NCI-H345 treated with DMSO at 0.1 percent for 48 hours (cell line): ENCODE data around the gene TOMM5.

Source experiments
- DNase-seq: peaks from one replicate; lab custom pipeline; 2025; ENCODE audit not compliant: unreplicated experiment; lab: John Stamatoyannopoulos, UW

Gene TOMM5

DNA sequence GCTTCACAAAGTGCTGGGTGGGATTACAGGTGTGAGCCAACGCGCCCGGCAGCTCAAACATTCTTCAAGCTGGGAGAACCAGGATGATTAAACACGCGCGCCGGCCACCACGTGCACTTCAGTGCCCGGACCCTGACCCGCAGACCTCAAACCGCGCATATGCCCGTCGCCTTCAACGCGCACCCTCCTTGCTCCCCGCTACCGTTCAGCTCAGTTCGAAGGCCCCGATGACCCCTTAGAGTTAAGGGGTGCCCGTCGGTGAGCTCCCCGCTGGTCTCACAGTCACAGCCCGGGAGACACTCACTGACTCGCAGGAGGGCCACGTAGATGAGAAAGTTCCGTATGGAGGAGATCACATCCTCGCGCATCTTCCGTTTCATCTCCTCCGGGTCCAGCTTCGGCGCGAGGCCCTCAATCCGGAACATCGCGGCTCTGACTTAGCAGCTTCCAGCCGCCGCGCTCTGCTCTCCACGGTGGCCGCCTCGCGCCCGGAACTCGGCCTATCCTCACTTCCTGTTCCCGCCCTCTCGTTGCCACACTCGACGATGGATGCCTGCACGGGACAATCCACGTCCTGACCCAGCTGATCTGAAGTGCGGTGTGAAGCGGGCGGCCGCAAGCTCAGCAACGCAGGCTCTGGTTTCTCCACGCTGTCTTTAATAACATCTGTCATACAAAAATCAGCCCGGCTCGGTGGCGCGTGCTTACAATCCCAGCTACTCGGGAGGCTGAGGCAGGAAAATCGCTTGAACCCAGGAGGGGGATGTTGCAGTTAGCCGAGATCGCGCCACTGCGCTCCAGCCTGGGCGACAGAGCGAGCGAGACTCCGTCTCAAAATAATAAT is at the start of gene TOMM5:
TOMM5 (minus strand) TSS at position 490 of the 844 bp plus-strand sequence; CDS start at position 425, 65 bp downstream.
- peak; percentile 87 for DNase-seq

DNA sequence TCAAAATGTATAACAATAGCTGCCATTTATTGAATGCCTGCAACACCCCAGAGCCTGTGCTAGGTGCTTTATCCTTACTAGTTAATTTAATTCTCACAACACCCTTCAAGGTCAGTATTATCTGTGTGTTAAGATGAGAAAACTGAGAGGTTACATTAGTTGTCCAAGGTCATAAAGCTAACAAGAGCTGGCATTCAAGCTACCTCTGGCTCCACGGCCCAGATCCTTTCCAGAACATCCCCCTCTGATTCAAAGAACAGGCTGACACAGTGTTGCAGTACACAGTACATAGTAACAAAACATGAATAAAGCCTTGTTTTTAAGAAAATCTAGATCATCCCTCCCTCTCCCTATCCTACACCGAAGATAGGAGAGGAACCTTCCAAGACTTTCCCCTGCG is 48.9 kb upstream of the TOMM5 start:
- no peak for DNase-seq

DNA sequence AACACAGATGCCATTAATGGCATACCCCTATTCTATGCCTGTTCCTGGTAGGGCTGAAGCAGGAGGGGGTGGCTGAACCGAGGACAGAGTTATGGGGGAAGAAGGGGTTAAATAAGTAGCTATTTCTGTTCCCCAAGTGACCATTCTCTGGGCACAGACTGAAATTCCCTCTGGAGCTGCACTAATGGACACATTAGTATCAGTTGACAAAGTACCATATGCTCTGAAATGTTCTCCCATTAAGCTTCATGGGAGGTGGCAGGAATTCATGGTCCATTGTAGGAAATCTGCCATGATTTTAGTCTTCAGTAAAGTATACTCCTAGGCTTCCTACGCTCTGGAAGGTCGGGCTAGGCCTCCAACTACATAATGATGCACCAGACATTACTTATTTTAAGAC is 47.8 kb upstream of the TOMM5 start:
- DNase-seq: no peak

DNA sequence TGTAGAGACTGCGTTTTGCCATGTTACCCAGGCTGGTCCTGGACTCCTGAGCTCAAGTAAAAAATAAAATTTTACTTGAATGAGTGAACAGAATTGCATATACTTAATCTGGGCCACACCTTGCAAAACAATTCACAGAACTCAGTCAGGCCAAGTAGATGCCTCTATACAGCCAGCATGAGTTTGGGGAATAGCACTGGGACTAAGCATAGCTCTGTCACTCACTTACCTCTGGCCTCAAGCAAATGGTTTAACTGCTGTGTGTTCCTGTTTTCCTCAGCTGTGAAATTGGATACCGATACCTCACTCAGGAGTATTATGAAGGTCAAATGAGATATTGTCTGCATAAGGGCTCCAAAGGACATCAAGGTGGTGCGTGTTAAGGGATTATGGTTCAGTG is 47.4 kb upstream of the TOMM5 start:
- no peak for DNase-seq

DNA sequence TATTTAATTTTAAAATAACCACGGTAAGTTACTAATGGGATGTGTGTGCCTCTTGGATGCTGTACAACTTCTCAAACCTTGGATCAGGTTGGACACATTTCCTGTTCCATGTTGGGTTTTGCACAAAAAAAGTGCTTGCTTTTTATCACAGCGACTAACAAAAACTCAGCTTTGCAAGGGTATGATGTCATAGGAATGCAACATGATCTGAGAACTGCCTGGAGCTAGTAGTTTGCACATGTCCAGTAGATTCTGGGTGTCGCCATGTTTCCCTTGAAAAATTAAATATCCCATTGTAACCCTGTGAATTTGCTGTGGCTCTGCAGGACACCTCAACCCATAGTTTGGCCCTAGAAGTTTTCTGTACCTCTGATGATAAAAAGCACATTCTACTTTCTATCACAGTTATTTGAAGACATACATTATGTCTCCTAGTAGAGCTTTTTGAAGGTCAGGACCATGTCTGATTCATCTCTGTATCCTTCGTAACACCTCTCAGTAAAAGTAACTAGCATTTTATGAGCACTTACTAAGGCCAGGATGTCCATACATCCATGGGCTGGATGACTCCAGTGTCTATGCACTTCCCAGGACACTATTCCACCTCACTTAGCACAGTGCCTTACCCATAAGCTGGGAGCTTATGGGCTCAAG is 46.8 kb upstream of the TOMM5 start:
- DNase-seq: no peak

DNA sequence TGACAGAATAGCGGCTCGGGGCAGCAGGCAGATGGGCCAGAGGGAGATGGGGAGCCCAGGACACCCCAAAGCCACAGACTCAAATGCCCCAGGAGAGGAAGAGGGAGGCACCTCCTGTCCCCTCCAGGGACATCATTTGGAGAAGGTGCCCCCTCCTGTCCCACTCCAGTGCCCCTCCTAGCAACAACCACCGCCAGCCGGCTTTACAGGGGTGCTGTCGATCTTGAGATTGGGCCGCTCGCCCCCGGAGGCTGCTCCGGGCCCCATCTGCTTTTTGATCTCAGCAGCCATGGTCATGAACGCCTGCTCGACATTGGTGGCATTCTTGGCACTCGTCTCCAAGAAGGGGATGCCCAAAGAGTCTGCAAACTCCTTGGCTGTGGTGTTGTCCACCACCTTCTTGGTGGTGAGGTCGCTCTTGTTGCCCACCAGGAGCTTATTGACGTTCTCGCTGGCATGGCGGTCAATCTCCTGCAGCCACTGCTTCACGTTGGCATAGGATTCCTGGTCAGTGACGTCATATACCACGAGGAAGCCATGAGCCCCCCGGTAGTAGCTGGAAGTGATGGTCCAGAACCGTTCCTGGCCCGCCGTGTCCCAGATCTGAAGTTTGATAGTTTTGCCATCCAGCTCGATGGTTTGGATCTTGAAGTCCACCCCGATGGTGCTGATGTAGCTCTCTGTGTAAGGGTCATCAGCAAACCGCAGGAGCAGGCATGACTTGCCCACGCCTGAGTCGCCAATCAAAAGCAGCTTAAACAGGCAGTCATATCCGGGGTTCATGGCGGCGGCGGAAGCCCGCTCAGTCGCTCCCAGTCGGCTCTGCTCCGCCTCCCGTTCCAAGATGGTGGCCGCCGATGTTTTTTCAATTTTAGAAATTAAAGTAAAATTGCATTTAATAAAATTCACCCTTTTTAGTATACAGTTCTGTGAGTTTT is 44.4 kb upstream of the TOMM5 start:
- DNase-seq: no peak

DNA sequence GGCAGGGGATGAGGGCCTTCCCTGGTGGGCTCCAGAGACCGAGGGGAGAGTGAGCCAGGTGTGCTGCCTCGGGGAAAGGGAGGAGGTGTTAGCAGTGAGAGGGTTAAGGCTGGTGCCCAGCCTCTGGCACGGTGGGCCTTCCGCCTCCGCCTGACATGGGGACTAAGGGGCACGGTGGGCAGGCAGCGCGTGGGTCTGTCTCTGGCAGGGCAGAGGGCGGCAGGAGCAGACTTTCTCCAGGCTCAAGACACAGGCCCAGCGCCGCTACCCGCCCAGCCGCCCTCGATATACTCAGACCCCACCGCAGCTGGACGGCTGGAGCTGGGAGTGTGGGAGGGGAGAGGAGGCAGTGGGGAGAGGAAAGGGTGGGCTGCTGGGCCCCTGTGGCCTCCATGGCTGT is 43.4 kb upstream of the TOMM5 start:
- no peak for DNase-seq

DNA sequence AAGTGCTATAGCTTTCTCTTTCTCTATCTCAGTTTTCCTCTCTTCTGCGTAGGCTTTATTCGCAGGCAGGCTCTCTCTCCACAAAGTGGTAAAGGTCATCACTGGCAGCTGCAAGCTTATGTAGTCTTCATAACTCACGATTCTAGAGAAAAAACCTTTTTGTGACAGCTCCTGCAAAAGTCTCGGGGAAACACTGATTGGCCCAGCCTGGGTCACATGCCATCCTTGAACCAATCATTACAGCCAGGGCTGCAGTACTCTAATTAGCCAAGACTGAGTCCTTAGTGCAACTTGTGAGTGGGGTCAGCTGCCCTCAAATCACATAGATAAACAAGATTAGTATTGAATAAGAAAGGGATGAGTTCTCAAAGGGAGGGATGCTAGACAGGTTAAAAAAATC is 40.1 kb upstream of the TOMM5 start:
- no peak for DNase-seq

DNA sequence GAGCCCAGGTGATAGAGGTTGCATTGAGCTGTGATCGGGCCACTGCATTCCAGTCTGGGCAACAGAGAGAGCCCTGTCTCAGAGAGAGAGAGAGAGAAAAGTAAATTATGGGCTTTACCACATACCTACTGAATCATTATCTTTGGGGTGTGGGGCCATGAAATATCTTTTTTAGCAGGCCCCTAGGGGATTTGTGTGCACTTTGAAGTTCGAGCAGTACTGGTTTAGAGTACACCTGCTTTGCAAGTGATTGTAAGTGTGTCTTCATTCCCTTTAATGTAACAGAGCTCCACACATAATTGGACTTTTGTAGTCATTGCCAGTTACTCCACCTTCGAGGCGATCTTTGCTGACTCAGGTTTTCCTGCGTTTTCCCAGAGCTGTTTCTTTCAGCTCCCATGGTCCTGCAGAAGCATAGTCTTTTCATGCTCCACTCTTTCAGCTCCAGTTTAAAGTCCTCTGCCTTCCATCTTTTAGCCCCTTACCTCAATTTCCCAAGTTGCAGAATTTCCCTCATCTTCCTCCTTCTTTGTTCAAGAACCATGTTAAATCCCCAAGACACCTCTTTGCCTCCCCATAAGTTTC is 34.4 kb upstream of the TOMM5 start:
- DNase-seq: no peak

DNA sequence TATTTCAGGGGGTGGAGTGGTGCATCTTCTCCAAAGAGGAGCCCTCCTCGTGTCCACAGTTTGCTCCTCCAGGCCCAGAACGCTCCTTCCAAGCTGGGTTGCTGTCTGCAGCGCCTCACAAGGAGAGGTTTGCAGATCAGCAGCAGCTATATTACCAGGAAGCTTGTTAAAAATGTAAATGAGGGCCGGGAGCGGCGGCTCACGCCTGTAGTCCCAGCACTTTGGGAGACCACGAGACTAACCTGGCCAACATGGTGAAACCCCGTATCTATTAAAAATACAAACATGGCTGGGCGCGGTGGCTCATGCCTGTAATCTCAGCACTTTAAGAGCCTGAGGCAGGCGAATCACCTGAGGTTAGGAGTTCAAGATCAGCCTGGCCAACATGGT is 33.4 kb upstream of the TOMM5 start:
- DNase-seq: no peak

DNA sequence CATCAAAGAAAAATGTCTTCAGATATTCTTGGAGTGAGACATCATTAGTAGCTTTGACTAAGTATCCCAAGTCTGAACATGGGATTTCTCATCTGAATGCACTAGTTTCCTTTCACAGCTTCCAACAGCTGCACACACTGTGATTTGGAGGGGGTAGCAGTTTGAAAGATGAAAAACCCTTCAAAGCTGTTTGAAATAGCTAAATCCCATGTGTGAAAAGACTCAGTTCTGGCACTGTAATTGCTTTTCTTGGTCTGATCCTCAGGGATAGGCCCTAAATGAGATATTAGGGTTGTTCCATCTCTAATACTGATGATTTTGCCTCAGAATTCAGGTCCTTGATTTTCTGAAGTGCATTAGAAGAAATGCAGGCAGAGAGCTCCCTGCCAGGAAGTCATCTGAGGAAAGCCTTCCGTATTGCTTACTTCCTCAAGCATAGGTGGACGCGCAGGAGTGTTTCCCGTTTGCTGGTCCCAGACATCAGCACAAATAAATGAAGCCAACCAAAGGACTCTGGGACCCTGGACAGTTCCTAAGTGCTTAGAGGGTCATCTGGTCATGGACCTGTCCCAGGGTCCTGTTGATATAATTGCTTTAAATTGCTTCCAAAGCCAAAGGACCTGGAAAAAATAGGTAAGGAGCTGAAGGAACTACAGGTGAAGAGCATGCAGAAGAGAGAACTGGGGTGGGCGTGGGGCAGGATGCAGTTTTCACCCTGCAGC is 32.8 kb upstream of the TOMM5 start:
- DNase-seq: no peak

DNA sequence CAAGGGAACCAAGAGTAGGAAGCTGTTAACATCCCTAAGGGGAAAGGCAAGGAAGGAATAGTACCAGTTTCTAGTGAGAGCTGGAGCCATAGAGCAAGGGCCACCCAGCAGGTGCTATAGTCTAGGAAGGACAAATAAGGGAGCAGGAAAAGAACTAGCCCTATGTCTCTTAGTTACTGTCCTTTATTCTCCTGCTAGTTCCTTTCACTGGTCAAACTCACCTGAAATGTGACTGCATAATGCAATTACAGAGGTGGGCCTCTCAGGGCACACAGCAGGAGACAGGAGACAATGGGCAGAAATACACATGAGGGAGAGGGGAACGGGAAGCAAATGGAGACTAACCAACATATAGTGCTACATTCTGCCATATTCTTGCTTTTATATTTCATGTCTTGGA is 31.7 kb upstream of the TOMM5 start:
- no peak for DNase-seq

DNA sequence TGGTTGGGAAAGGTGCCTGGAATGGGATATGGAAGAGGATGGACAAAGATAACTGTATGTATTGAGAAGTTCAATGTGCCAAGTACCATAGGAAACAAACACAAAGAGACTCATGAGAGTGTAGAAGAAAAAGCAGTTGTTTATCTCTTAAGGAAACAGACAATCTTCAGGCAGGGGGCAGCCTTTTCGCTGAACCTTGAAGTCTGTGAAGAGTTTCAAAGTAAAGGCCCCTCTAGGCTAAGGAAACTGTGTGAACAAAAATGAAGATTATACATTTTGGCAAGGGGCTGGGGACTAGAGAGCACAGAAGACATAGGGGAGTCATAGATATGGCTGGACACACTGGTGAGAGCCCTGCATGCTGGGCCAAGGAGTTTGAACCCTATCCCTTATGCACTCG is 30.9 kb upstream of the TOMM5 start:
- DNase-seq: no peak

DNA sequence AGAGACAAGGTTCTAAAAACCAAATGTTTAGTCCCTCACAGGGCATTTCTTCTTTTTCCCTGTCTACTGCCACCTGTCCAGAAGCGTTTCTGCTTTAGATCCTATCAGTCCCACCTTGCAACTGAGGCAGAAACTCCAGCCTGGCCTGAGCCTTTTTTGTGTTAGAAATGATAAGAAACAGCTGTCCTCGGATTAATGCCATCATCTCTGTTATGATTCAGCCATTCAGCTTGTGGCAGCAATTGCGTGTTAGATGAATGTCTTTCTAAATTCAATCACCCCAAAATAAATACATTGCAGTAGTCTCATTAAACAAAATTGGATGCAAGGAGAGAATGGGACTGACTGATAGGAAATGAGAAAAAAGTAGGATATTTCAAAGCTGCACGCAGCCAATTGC is 30.1 kb upstream of the TOMM5 start:
- no peak for DNase-seq

DNA sequence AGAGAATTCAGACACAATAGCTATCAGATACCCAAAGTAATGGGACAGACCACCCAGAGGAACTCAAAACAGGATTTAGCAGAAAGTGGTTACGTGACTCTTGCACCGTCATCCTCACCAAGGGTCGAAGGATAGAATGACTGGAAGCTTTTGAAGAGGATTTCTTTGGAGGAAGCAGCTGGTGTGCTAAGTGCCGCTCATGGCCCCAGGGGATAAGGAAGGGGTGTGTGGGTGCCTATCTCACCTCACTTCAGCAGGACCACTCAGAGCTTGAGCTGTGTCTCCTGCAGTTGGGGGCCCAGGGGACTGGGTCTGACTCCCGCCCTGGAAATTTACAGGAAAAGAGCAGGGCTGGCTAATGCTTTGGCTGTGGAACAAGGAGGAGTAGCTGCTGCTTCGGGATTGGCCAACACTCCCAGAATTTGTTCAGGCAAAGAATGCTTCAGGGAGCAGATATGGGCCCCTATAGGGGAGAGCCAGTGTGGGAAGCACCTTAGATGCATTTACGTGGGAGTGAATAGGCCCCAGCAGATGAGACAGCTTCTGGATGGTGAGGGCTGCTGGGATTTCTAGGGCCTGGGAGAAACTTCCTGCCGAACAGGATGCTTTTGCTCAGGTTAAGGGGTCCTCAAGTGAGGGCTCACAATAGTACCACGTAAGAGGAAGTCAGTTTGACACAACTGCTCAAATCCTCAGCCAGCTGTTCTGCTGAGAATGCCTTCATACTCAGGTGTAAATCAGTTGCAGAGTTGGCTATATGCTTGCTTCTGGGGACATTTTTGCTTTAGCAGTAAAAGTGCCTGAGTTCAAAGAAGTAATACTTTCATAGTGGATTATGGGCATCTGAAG is 29.1 kb upstream of the TOMM5 start:
- no peak for DNase-seq

DNA sequence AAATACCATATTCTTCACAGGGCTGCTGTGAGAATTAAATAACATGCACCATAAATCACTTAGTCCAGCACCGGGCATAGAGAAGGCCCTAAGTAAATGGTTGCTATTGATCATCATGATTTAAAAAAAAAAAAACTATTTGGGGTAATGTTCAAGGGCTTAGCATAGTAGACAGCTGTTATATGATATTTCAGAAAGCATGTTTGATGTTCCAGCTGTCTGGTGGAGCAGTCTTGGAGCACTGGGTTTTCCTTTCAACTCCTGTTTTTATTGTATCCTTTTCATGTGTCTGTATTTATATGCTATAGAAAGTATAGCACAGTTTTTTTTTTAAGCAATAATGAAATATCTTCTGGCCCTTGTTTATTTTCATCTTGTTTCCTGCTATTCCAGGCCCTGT is 28.0 kb upstream of the TOMM5 start:
- no peak for DNase-seq

DNA sequence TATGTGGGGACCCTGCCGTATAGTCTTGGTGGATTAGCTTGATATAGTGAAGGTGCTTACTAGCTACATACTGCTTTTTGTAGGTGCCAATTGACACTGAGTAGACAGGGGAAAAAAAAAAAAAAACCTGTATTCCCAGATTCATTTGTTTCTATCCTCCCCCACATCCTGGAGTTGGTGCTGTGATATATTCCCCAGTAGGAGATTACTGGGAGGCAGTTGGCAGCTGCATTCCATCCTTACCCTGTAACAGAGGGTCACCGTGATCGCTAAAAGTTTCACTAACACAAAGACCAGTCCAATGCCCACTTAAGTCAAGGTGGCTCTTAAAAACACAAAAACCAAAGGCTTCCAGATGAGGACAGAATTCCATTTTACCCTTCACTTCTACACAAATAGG is 27.4 kb upstream of the TOMM5 start:
- DNase-seq: no peak

DNA sequence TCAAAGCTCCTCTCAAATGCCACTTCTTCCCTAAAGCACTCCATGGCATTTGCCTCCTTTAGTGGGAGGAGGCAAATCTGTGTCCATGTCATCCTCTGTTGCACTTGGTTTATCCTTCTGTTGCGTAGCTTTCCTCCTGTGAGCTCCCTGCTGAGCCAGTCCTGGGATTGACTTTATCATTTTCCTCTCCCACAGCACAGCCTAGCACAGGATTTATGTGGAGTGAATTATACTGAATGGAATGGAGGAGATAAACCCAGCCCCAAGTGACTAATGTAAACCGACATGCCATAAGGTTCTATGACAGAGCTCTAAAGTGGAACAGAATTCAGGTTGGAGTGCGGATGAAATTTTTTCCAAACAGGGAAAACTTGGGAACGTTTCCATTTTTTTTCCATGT is 26.4 kb upstream of the TOMM5 start:
- no peak for DNase-seq

DNA sequence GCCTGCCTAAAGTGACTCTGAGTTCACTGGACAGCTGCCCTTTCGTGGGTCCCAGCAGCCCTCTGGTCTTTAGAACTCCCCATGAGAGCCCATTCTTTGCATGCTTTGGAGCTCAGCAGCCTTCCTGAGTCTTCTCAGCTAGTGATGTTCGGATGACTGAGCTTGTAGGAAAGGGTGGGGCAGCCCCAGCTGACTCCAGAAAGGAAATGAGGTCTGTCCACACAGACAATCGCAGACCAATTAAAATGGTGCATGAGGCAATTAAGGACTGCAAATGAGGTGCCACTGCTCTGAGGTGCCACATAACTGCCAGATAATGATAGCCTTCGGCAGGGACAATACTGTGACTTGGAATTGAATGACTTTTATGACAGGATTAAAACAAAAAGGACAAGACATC is 25.4 kb upstream of the TOMM5 start:
- DNase-seq: no peak

DNA sequence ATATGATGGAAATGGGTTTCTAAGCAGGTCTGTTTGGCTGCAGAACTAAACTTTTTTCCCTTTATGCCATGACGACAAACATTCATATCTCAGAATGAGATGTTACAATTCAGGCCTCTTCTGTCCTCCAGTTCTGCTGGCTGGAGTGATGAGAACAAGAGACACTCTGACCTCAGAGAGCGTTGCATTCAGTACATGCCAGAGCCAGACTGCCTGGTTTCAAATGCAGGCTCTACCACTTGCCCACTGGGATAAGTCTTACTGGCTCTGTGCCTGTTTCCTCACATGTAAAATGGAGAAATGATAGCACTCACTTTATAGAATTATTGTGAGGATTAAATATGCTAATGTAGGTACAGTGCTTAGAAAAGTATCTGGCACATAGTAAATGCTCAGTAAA is 24.8 kb upstream of the TOMM5 start:
- no peak for DNase-seq
